RWPE1 (cell line): ENCODE measurements around the gene WWOX.

Experiments used
- CTCF ChIA-PET: fragments of 350-600 bp; sonication (Branson Sonifier 250); formaldehyde crosslinking; extraction: SDS; loops from one replicate; lab custom pipeline; 2021; lab: Yijun Ruan, JAX
- POLR2A ChIA-PET: fragments of 400-600 bp; formaldehyde crosslinking; extraction: SDS; loops from one replicate; lab custom pipeline; 2020; ENCODE audit warnings: antibody characterized with exemption; ENCODE audit not compliant: low non-redundant PET; lab: Yijun Ruan, JAX
- DNase-seq: peaks from one replicate; pipeline ENCODE4 v3.0.0; 2012; ENCODE audit warnings: low spot score
- H3K27ac ChIP-seq: fragments of 450-650 bp; 2 replicates; pipeline ENCODE4 v1.5.1; 2017
- CTCF ChIP-seq: fragments of 450-650 bp; conservative IDR thresholded peaks from 2 replicates; pipeline ENCODE4 v1.5.1; 2017; ENCODE audit warnings: low read depth, mild to moderate bottlenecking

Gene WWOX

GRCh38 chr16:78465730-78466129 lies 366.3 kb downstream of the WWOX start:
- no peak for DNase-seq
- no peak for TF ChIP-seq CTCF
- POLR2A ChIA-PET = no interaction called here
- CTCF ChIA-PET = no interaction called here
- no peak overlapping the region for H3K27ac ChIP-seq

DNA sequence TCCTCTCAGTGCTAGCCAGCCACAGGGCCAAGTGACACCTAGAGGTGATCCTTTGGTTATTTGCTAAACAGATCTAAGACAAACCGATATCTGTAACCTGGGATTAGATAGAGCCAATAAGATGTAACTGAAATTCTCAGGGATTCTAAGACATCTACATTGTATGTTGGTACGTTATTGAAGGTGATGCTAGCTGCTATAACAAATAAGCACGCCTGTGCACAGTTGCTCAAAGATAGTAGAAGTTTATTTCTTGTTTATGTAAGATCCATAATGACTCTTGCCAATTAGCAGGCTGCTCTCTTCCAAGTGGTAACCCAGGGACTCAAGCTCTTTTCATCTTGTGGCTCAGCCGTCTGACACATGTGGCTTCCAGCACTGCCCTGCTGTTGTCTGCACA lies 370.3 kb downstream of the WWOX start:
- no peak overlapping the region for H3K27ac ChIP-seq
- no peak for DNase-seq
- ChIA-PET CTCF (interaction anchor here (0.6 kb wide), 1 partner anchor 41 kb away, joined by 3 read pairs; no protein-coding TSS in a partner anchor), POLR2A (no interaction called here)
- no peak for TF ChIP-seq CTCF

- H3K27ac ChIP-seq = no peak overlapping the region
- CTCF ChIA-PET = no interaction called here
- DNase-seq = no peak
- POLR2A ChIA-PET = no interaction called here
- no peak for TF ChIP-seq CTCF
These were observed 373.7 kb downstream of the WWOX start for GRCh38 chr16:78473031-78473699.

DNA sequence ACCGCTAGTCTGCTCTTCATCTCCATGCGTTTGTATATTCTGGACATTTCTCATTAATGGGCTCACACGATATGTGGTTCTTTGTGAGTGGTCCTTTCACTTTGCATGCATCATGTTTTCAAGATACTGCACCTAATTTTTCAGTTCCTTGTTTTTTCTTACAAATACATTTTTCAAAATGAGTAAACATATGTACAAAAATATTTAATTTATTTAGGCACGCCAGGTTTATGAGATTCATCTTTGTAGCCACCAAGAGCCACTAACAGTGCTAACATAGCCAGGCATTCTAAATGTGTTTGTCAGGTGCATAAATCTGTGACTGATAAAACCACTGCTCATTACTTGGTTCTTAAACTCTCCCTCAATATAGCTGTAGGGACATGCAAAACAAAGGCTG lies 375.3 kb downstream of the WWOX start:
- CTCF ChIA-PET = interaction anchor here (0.6 kb wide), 1 partner anchor 320 kb away, joined by 4 read pairs; no protein-coding TSS in a partner anchor
- POLR2A ChIA-PET = no interaction called here
- TF ChIP-seq CTCF = no peak
- DNase-seq = no peak
- no peak overlapping the region for H3K27ac ChIP-seq

GRCh38 chr16:78476615-78477014 lies 377.2 kb downstream of the WWOX start:
- ChIA-PET POLR2A (no interaction called here), CTCF (interaction anchor here (0.6 kb wide), 1 partner anchor 503 kb away, joined by 5 read pairs; no protein-coding TSS in a partner anchor)
- no peak for DNase-seq
- no peak for TF ChIP-seq CTCF
- no peak overlapping the region for H3K27ac ChIP-seq

DNA sequence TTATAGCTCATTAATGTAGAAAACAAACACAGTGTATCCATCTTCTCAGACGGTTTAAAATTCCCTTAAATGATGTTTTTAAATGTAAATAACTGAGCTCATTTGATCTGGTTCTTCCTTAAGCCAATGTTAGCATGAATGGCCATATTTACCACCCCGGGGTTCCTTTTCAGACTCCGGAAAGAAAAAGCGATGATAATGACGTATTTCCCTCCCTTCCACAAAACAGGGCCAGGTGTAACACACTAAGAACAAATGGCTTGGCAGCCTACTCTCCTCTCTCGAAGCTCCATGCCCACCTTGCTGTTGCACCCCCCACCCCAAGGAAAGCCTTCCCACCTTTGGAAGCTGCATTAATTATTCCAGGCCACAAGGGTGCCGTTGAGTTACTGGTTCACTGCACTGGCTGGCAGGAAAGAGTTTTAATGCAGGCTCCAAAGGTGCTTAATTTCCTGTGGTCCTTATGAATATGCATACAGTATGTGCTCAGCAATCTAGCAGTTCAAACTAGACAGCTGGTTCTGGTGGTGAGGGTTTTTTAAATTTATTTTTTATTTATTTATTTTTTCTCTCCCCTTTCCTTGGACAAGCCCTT lies 378.9 kb downstream of the WWOX start:
- POLR2A ChIA-PET = no interaction called here
- DNase-seq = no peak
- no peak for TF ChIP-seq CTCF
- CTCF ChIA-PET = interaction anchor here (0.6 to 0.7 kb wide), 5 partner anchors 11 to 1332 kb away, joined by 3 to 9 read pairs (median 4); no protein-coding TSS in a partner anchor
- H3K27ac ChIP-seq = no peak overlapping the region
